ENCODE results near the gene LAIR1. TPM values are rescaled to one million over a fixed set of nuclear protein-coding genes. Genes with fewer than 3 reads are reported as not detected.
"Not testable (repeated sequence)": the region's sequence is repeated elsewhere in the genome, so short reads cannot be mapped to it uniquely, and the experiment has no call there.

Gene LAIR1
- polyA plus RNA-seq, 1 of the 3 experiments (the other 2 are of a cell fraction): not detected

DNA sequence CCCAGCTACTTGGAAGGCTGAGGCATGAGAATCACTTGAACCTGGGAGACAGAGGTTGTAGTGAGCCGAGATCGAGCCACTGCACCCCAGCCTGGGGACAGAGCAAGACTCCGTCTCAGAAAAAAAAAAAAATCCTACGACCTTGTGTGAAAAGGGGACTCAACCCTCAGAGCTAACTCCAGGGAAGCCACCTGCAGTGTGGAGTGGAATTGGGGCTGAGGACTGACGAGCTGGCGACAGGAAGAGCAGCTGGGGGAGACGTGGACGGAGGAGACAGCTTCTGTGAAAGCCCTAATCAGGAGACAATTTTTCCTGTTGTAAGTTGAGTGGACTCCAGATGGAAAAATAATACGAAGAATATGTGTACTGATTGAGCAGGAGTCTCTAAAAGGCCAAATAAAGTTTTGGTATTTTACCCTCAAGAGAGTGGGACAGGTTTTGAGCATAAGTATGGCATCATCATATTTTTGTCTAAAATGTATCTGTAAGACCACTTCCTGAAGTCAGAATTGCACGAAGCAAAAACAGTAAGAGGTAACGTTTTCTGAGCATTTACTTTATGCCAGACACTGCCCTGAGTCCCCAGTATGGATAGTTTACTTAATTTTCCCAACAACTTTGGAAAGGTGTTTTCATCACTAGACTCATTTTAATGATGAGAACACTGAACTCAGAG, 12.0 kb upstream of the LAIR1 start:
- no peak overlapping the region for H2AFZ ChIP-seq (ENCODE audit: low read depth)
- H3K27ac ChIP-seq (ENCODE audit: low read depth in 2 of 2, low read length in 1 of 2): no peak overlapping the region
- no peak overlapping the region for H3K4me2 ChIP-seq
- peaks cover 44% of the 10 kb centered on the region; the same call in 1 of the 2 replicates for H3K27me3 ChIP-seq (ENCODE audit: insufficient read depth)
- no peak for TF ChIP-seq SMC3 (IDR thresholded peaks at IDR 0.05; ENCODE audit: low read depth, low read length)
- TF ChIP-seq, protein P1, sequence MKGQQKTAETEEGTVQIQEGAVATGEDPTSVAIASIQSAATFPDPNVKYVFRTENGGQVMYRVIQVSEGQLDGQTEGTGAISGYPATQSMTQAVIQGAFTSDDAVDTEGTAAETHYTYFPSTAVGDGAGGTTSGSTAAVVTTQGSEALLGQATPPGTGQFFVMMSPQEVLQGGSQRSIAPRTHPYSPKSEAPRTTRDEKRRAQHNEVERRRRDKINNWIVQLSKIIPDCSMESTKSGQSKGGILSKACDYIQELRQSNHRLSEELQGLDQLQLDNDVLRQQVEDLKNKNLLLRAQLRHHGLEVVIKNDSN (IDR thresholded peaks at IDR 0.05; ENCODE audit: borderline replicate concordance, low read depth): no peak
- TF ChIP-seq, protein P2, sequence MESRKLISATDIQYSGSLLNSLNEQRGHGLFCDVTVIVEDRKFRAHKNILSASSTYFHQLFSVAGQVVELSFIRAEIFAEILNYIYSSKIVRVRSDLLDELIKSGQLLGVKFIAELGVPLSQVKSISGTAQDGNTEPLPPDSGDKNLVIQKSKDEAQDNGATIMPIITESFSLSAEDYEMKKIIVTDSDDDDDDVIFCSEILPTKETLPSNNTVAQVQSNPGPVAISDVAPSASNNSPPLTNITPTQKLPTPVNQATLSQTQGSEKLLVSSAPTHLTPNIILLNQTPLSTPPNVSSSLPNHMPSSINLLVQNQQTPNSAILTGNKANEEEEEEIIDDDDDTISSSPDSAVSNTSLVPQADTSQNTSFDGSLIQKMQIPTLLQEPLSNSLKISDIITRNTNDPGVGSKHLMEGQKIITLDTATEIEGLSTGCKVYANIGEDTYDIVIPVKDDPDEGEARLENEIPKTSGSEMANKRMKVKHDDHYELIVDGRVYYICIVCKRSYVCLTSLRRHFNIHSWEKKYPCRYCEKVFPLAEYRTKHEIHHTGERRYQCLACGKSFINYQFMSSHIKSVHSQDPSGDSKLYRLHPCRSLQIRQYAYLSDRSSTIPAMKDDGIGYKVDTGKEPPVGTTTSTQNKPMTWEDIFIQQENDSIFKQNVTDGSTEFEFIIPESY (IDR thresholded peaks at IDR 0.05; ENCODE audit: borderline replicate concordance, low read depth): no peak
- TF ChIP-seq, protein P3, sequence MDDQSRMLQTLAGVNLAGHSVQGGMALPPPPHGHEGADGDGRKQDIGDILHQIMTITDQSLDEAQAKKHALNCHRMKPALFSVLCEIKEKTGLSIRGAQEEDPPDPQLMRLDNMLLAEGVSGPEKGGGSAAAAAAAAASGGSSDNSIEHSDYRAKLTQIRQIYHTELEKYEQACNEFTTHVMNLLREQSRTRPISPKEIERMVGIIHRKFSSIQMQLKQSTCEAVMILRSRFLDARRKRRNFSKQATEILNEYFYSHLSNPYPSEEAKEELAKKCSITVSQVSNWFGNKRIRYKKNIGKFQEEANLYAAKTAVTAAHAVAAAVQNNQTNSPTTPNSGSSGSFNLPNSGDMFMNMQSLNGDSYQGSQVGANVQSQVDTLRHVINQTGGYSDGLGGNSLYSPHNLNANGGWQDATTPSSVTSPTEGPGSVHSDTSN (IDR thresholded peaks at IDR 0.05): no peak
- no peak for TF ChIP-seq FOSL2 (IDR thresholded peaks at IDR 0.05; ENCODE audit: borderline replicate concordance, low read depth)
- no peak for TF ChIP-seq EP300 (IDR thresholded peaks at IDR 0.05; ENCODE audit: borderline replicate concordance in 1 of 2, low read depth in 1 of 2, low read length in 1 of 2)
- no peak for TF ChIP-seq GABPA (IDR thresholded peaks at IDR 0.05; ENCODE audit: low read depth)
- TF ChIP-seq FOXM1 (IDR thresholded peaks at IDR 0.05; ENCODE audit: low read depth): no peak
- no peak for TF ChIP-seq MXI1 (IDR thresholded peaks at IDR 0.05; ENCODE audit: low read depth, low read length)
- no peak for TF ChIP-seq EZH2phosphoT487 (IDR thresholded peaks at IDR 0.05; ENCODE audit: borderline replicate concordance, low read depth)
- TF ChIP-seq SIN3A (IDR thresholded peaks at IDR 0.05; ENCODE audit: borderline replicate concordance, low read depth, low read length): no peak
- no peak for TF ChIP-seq ELF1 (IDR thresholded peaks at IDR 0.05)
- no peak for TF ChIP-seq NFIC (IDR thresholded peaks at IDR 0.05; ENCODE audit: borderline replicate concordance)
- TF ChIP-seq RFX5 (IDR thresholded peaks at IDR 0.05; ENCODE audit: low read length): no peak
- TF ChIP-seq TEAD4 (IDR thresholded peaks at IDR 0.05; ENCODE audit: borderline replicate concordance, insufficient read depth): no peak
- TF ChIP-seq, protein P4, sequence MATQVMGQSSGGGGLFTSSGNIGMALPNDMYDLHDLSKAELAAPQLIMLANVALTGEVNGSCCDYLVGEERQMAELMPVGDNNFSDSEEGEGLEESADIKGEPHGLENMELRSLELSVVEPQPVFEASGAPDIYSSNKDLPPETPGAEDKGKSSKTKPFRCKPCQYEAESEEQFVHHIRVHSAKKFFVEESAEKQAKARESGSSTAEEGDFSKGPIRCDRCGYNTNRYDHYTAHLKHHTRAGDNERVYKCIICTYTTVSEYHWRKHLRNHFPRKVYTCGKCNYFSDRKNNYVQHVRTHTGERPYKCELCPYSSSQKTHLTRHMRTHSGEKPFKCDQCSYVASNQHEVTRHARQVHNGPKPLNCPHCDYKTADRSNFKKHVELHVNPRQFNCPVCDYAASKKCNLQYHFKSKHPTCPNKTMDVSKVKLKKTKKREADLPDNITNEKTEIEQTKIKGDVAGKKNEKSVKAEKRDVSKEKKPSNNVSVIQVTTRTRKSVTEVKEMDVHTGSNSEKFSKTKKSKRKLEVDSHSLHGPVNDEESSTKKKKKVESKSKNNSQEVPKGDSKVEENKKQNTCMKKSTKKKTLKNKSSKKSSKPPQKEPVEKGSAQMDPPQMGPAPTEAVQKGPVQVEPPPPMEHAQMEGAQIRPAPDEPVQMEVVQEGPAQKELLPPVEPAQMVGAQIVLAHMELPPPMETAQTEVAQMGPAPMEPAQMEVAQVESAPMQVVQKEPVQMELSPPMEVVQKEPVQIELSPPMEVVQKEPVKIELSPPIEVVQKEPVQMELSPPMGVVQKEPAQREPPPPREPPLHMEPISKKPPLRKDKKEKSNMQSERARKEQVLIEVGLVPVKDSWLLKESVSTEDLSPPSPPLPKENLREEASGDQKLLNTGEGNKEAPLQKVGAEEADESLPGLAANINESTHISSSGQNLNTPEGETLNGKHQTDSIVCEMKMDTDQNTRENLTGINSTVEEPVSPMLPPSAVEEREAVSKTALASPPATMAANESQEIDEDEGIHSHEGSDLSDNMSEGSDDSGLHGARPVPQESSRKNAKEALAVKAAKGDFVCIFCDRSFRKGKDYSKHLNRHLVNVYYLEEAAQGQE (IDR thresholded peaks at IDR 0.05; ENCODE audit: low read depth, low read length): no peak
- no peak for TF ChIP-seq YY1 (IDR thresholded peaks at IDR 0.05; ENCODE audit: low read depth)
- H3K9me3 ChIP-seq: no peaks in the 10 kb centered on the region
- no peaks in the 10 kb centered on the region for H4K20me1 ChIP-seq (ENCODE audit: insufficient read depth)
- POLR2A ChIA-PET: no interaction called here
- H3K4me1 ChIP-seq (ENCODE audit: control insufficient read depth in 1 of 2, insufficient read depth in 2 of 2, low read depth in 1 of 2, low read length in 1 of 2): no peaks in the 10 kb centered on the region
- 3% methylated on average over 11 of the region's 11 CpGs for WGBS (ENCODE audit: low lambda C conversion rate)
- no peaks in the 10 kb centered on the region for H3K36me3 ChIP-seq (replicated peaks in 1 of 2; ENCODE audit: control insufficient read depth in 1 of 2, insufficient read depth in 2 of 2, low read length in 1 of 2)
- DNase-seq: no peak
- H3F3A ChIP-seq (replicated peaks; ENCODE audit: insufficient read depth): no peaks in the 10 kb centered on the region
- CTCF ChIA-PET: no interaction called here
- H3K4me3 ChIP-seq (ENCODE audit: low read depth in 2 of 2, low read length in 1 of 2): no peak overlapping the region
- no peak overlapping the region for H3K9ac ChIP-seq
- no peaks in the 10 kb centered on the region for H3K79me2 ChIP-seq (ENCODE audit: insufficient read depth)
- no peaks in the 10 kb centered on the region for H3K9me2 ChIP-seq

DNA sequence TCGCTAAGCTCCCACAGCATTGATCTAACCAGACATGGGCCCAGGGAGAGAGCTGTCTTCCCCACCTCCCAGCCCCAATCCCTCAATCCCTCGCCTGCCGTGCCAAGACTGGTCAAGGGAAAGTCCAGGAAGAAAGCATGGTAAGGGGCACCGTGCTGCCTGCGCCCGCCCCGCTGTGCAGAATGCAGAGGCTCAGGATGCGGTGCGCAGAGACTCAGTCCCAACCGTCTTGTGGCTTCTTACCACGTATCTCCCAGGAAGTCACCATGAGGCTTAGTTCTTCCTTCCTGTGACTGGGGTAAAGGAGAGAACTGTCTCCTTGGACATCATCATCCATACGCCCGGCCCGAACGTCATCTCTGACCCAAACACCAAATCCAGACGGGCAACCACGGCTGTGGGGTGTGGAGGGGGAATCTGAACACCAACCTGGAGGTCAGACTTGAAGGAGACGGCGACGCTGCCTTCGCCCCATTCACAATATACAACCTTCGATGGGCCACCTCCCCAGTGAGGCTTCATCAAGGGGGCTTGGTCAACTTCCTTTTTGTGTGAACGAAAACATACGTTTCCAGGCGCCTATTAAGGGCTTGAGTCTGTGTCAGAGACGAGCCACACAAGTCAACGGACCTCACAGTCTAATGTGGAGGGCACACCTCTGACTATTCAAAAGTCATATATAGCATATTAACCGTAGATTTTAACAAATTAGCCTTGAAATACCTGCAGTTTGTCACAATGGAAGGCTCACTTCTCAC, 10.6 kb upstream of the LAIR1 start:
- CTCF ChIA-PET; H3K79me2 ChIP-seq (ENCODE audit: insufficient read depth); H4K20me1 ChIP-seq (ENCODE audit: insufficient read depth); H3K9ac ChIP-seq; H3K4me3 ChIP-seq (ENCODE audit: low read depth in 2 of 2, low read length in 1 of 2); H3K4me2 ChIP-seq; H3F3A ChIP-seq (replicated peaks; ENCODE audit: insufficient read depth); H2AFZ ChIP-seq (ENCODE audit: low read depth); H3K4me1 ChIP-seq (ENCODE audit: control insufficient read depth in 1 of 2, insufficient read depth in 2 of 2, low read depth in 1 of 2, low read length in 1 of 2); DNase-seq; POLR2A ChIA-PET; H3K36me3 ChIP-seq (replicated peaks in 1 of 2; ENCODE audit: control insufficient read depth in 1 of 2, insufficient read depth in 2 of 2, low read length in 1 of 2); H3K9me2 ChIP-seq; H3K27ac ChIP-seq (ENCODE audit: low read depth in 2 of 2, low read length in 1 of 2); H3K9me3 ChIP-seq: not testable (repeated sequence)
- peaks cover 39% of the 10 kb centered on the region; the same call in 1 of the 2 replicates for H3K27me3 ChIP-seq (ENCODE audit: insufficient read depth)
- 14% methylated on average over 17 of the region's 28 CpGs for WGBS (ENCODE audit: low lambda C conversion rate)
